Prostate gland (tissue), 2 donors: Measurements from ENCODE around the gene POU3F2. TPM values are rescaled to one million over a fixed set of nuclear protein-coding genes. Genes with fewer than 3 reads are reported as not detected.

Experiments
- DNase-seq: peaks from one replicate; pipeline ENCODE4 v3.0.0-alpha.2; 2019; ENCODE audit warnings: low spot score
- H3K27ac ChIP-seq, 2 donors: fragments of 200-600 bp; sonication (generic); 2 replicates each; pipeline ENCODE4 v1.5.1; 2017 to 2019
- H3K27me3 ChIP-seq: fragments of 200-600 bp; sonication (generic); replicated peaks from 2 replicates; pipeline ENCODE4 v1.5.1; 2019; ENCODE audit not compliant: insufficient read depth
- H3K36me3 ChIP-seq, 2 donors: fragments of 200-600 bp; sonication (generic); 1 replicate in 1 of 2; 2 replicates in 1 of 2; pipeline versions ENCODE4 v1.5.1 to v1.8.1; 2017 to 2019
- H3K4me1 ChIP-seq: fragments of 200-600 bp; sonication (generic); replicated peaks from 2 replicates; pipeline ENCODE4 v1.5.1; 2019
- H3K4me3 ChIP-seq, 2 donors: fragments of 200-600 bp; sonication (generic); 2 replicates each; pipeline ENCODE4 v1.5.1; 2017 to 2019
- H3K9me3 ChIP-seq: fragments of 200-600 bp; sonication (generic); 2 replicates; pipeline ENCODE4 v1.5.1; 2017
- CTCF ChIP-seq, 4 experiments: fragments of 200-600 bp in 2 of 4; fragments of 450-650 bp in 2 of 4; sonication (generic) in 2 of 4; IDR thresholded peaks; 1 replicate in 3 of 4; 2 replicates in 1 of 4; pipeline ENCODE4 v1.5.1; 2016 to 2019; ENCODE audit warnings: antibody characterized with exemption in 4 of 4, mild to moderate bottlenecking in 2 of 4, moderate library complexity in 2 of 4
- POLR2A ChIP-seq: fragments of 450-650 bp; IDR thresholded peaks from one replicate; pipeline ENCODE4 v1.6.1; 2016; ENCODE audit warnings: antibody characterized with exemption, mild to moderate bottlenecking
- POLR2AphosphoS5 ChIP-seq: sonication (generic); formaldehyde crosslinking; IDR thresholded peaks from one replicate; pipeline ENCODE4 v1.6.1; 2017; ENCODE audit warnings: antibody characterized with exemption
- WGBS: methylation state at CpG from one replicate; pipeline ENCODE4 v1.1.5; 2018; 5-methylcytosine and 5-hydroxymethylcytosine counted together
- intact Hi-C: fragments of 100-400 bp; cut with DNase I; formaldehyde crosslinking; loops from one replicate; pipeline ENCODE4 v1.14.2; 2022
- total RNA-seq, 2 donors: library from RNA; depleted of rRNA; stranded (reverse); fragments of >200 nt; gene quantifications; one replicate each; pipeline ENCODE4 v1.1.0, GENCODE V29; 2016

POU3F2 gene
- total RNA-seq, 2 donors from 2014 or later: not detected

DNA sequence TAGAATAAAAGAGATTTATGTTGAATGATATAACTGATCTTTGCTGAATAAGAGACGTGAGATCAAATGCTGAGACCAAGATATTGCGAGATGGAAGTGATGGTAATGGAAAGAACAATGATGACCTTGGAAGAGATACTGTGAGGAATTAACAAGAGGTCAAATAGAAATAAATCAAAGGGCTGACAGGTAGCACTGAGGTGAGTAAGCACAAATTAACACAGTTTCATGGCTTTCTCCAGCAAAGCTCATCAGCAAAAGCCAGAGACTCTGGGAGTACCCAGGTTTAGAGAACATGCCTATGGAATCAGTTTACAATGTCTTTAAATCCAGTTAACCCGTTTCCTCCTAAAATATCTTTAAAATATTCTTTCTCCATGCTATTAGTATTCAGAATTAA, 53.3 kb downstream of the POU3F2 start:
- Histone ChIP-seq H3K4me3 (no peak overlapping the region), H3K36me3 (no peaks in the 10 kb centered on the region), H3K4me1 (no peaks in the 10 kb centered on the region), H3K9me3 (no peaks in the 10 kb centered on the region), H3K27me3 (no peaks in the 10 kb centered on the region), H3K27ac (no peak overlapping the region)
- no peak for DNase-seq
- 93% methylated on average over 3 of the region's 3 CpGs for WGBS
- intact Hi-C loops: no loop called here
- no peak for TF ChIP-seq POLR2AphosphoS5
- TF ChIP-seq CTCF (IDR thresholded peaks at IDR 0.05): no peak
- TF ChIP-seq POLR2A: no peak

Other genes starting within 250 kb of the POU3F2 start
- gene FBXL4, start 113.4 kb downstream of the POU3F2 start, total RNA-seq: 10 to 100 TPM; 21.6 to 27.1 TPM